A673 (cell line): ENCODE data around the gene DLGAP1. TPM values are rescaled to one million over a fixed set of nuclear protein-coding genes. Genes with fewer than 3 reads are reported as not detected.
A peak's percentile ranks its signal among the peaks of the same experiment; 100 is the strongest.

Experiments
- BruUV-seq: library from RNA; stranded (reverse); fragments of 400-500 nt; replicated peaks from 2 replicates; lab custom pipeline; 2021; lab: Mats Ljungman, UMichigan
- CTCF ChIA-PET: fragments of 300-600 bp; sonication (Branson Sonifier 250); formaldehyde crosslinking; loops from one replicate; lab custom pipeline; 2022; ENCODE audit warnings: antibody characterized with exemption; lab: Charles Lee
- POLR2A ChIA-PET: fragments of 300-600 bp; sonication (Branson Sonifier 250); formaldehyde crosslinking; loops from one replicate; lab custom pipeline; 2022; ENCODE audit warnings: antibody characterized with exemption; ENCODE audit not compliant: low non-redundant PET; lab: Charles Lee
- DNase-seq: peaks from one replicate; pipeline ENCODE4 v3.0.0-alpha.2; 2015; ENCODE audit warnings: low spot score
- H3K27ac ChIP-seq: fragments of 200-600 bp; sonication (generic); 2 replicates; pipeline ENCODE4 v1.5.1; 2016; ENCODE audit warnings: mixed run types, low read depth, mild to moderate bottlenecking, mixed read lengths, antibody characterized with exemption, low read length; ENCODE audit not compliant: poor library complexity, severe bottlenecking
- H3K27me3 ChIP-seq: fragments of 200-600 bp; sonication (generic); replicated peaks from 2 replicates; pipeline ENCODE4 v1.6.1; 2017; ENCODE audit warnings: mixed run types, low read depth, mild to moderate bottlenecking, mixed read lengths, antibody characterized with exemption, low read length; ENCODE audit not compliant: insufficient read depth, poor library complexity
- H3K36me3 ChIP-seq: fragments of 200-600 bp; sonication (generic); 2 replicates; pipeline ENCODE4 v1.6.1; 2016; ENCODE audit warnings: mixed run types, mild to moderate bottlenecking, mixed read lengths, antibody characterized with exemption, low read length; ENCODE audit not compliant: insufficient read depth, poor library complexity, severe bottlenecking
- H3K4me1 ChIP-seq: fragments of 200-600 bp; sonication (generic); 2 replicates; pipeline ENCODE4 v1.6.1; 2017; ENCODE audit warnings: mixed run types, mild to moderate bottlenecking, mixed read lengths, antibody characterized with exemption, low read length; ENCODE audit not compliant: insufficient read depth, poor library complexity, severe bottlenecking
- H3K4me3 ChIP-seq: fragments of 200-600 bp; sonication (generic); 2 replicates; pipeline ENCODE4 v1.5.1; 2016; ENCODE audit warnings: low read depth, mixed run types, mild to moderate bottlenecking, mixed read lengths, low read length; ENCODE audit not compliant: poor library complexity, severe bottlenecking
- H3K9me3 ChIP-seq: fragments of 200-600 bp; sonication (generic); 2 replicates; pipeline ENCODE4 v1.6.1; 2016; ENCODE audit warnings: mixed run types, low read depth, mild to moderate bottlenecking, mixed read lengths, antibody characterized with exemption, low read length; ENCODE audit not compliant: poor library complexity, severe bottlenecking
- CTCF ChIP-seq: fragments of 300-800, 200-600 bp; sonication (generic); conservative IDR thresholded peaks from 2 replicates; pipeline ENCODE4 v1.5.1; 2017; ENCODE audit warnings: low read depth, mild to moderate bottlenecking, antibody characterized with exemption, low read length, moderate library complexity, mixed read lengths
- EZH2 ChIP-seq: fragments of 200-600 bp; sonication (generic); IDR thresholded peaks from 2 replicates; pipeline ENCODE4 v1.6.1; 2017; ENCODE audit warnings: borderline replicate concordance, low read depth, mild to moderate bottlenecking, mixed read lengths, antibody characterized with exemption, low read length; ENCODE audit not compliant: poor library complexity, severe bottlenecking
- intact Hi-C: fragments of 100-400 bp; cut with micrococcal nuclease; formaldehyde crosslinking; loops from one replicate; pipeline ENCODE4 v1.10.0; 2022; ENCODE audit not compliant: unreplicated experiment
- total RNA-seq: library from RNA; stranded (reverse); gene quantifications from 2 replicates; pipeline ENCODE4 v1.2.3, GENCODE V29; 2021

The DLGAP1 gene
- total RNA-seq, 1 experiment from 2014 or later: 135 TPM

- ChIA-PET CTCF (interaction anchor here (0.6 to 0.9 kb wide), 2 partner anchors 214 to 543 kb away, joined by 3 to 4 read pairs; no protein-coding TSS in a partner anchor), POLR2A (interaction anchor here (0.7 to 1.7 kb wide), 2 partner anchors 152 to 290 kb away, joined by 4 to 7 read pairs; no protein-coding TSS in a partner anchor)
- peak overlapping the region; percentile 91 for H3K4me3 ChIP-seq
- peaks cover 28% of the 10 kb centered on the region for H3K4me1 ChIP-seq
- BruUV-seq: no TSS peak
- no peaks in the 10 kb centered on the region for H3K9me3 ChIP-seq
- intact Hi-C loops: loop anchor here (2.0 to 10.0 kb wide), 4 partner anchors 293 to 550 kb away; no protein-coding TSS in a partner anchor
- TF ChIP-seq CTCF (no peak), EZH2 (no peak)
- H3K27me3 ChIP-seq: no peaks in the 10 kb centered on the region
- peaks cover 15% of the 10 kb centered on the region for H3K36me3 ChIP-seq
- peak; percentile 76 for DNase-seq
- peak overlapping the region; percentile 96 for H3K27ac ChIP-seq
Measured at GRCh38 chr18:3451989-3452749, 1002.9 kb downstream of the DLGAP1 start.

- DNase-seq: peak; percentile 97
- TSS peak; percentile 36 for BruUV-seq
- ChIA-PET CTCF (interaction anchor here (0.9 kb wide), 2 partner anchors 134 to 215 kb away, joined by 3 to 4 read pairs; no protein-coding TSS in a partner anchor), POLR2A (interaction anchor here (0.7 kb wide), 1 partner anchor 291 kb away, joined by 4 read pairs; no protein-coding TSS in a partner anchor)
- Histone ChIP-seq H3K9me3 (no peaks in the 10 kb centered on the region), H3K4me3 (peak overlapping the region; percentile 91), H3K27me3 (no peaks in the 10 kb centered on the region), H3K4me1 (peaks cover 28% of the 10 kb centered on the region), H3K36me3 (peaks cover 8% of the 10 kb centered on the region), H3K27ac (peak overlapping the region; percentile 96)
- intact Hi-C loops: loop anchor here (5.0 to 10.0 kb wide), 3 partner anchors 293 to 551 kb away; no protein-coding TSS in a partner anchor
- TF ChIP-seq EZH2: no peak
- no peak for TF ChIP-seq CTCF
Measured at GRCh38 chr18:3451183-3451988, 1003.7 kb downstream of the DLGAP1 start.

GRCh38 chr18:3450799-3451182 is 1004.3 kb downstream of the DLGAP1 start:
- BruUV-seq: no TSS peak
- no peak for DNase-seq
- peak overlapping the region; percentile 91 for H3K4me3 ChIP-seq
- TF ChIP-seq CTCF: no peak
- TF ChIP-seq EZH2: no peak
- intact Hi-C loops: loop anchor here (5.0 to 10.0 kb wide), 3 partner anchors 294 to 552 kb away; no protein-coding TSS in a partner anchor
- H3K36me3 ChIP-seq: peaks cover 2% of the 10 kb centered on the region
- no peaks in the 10 kb centered on the region for H3K27me3 ChIP-seq
- H3K9me3 ChIP-seq: no peaks in the 10 kb centered on the region
- ChIA-PET POLR2A (no interaction called here), CTCF (interaction anchor here (0.9 kb wide), 1 partner anchor 134 kb away, joined by 3 read pairs; no protein-coding TSS in a partner anchor)
- H3K27ac ChIP-seq: peak overlapping the region; percentile 96
- peaks cover 28% of the 10 kb centered on the region for H3K4me1 ChIP-seq
